Measurements from ENCODE around the gene SLC35F3.

GRCh38 chr1:234368320-234369032 lies 464.0 kb downstream of the SLC35F3 start:
- TF ChIP-seq CTCF (conservative IDR thresholded peaks at IDR 0.05; ENCODE audit: low read length) (no peak), EZH2phosphoT487 (IDR thresholded peaks at IDR 0.05; ENCODE audit: borderline replicate concordance, low read depth, low read length) (no peak)
